ENCODE measurements around the gene RSPO3.

RSPO3 gene

DNA sequence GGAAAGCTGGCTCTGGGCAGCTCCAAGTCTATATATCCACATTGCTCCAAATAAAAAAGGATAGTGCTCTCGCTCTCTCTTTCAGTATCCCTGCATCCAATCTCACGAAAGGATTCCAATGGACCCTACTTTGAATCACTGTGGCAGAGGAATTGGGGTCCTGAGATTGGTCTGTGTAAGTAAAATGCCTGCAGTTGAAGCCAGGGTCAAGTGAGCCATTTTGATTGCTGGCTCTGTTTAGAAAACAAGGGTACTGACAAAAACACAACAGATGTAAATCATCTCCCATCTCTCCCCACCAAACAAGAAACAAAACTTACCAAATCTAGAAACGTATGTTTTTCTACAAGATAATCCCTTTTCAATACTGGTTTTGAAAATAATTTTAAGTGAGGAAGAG lies 45.6 kb downstream of the RSPO3 start:
- no peak for DNase-seq (ENCODE audit: low spot score)

DNA sequence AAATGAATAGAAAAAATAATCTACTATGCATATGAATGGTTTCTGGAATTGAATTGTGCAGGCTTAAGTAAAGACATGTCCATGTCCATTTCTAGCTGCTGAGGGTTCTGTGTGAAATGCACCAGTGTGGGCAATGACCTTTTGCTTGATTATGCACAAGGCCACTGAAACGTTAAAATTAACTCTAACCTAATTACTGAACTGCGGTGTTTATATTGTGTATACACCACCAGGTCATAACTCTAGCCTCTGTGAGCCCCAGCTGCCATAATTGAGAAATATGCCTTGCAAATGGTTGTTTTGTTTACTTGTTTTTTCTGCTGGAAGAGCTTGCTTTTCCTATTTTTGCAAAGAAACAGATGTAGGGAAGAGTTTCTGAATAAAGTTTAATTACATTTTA lies 46.1 kb downstream of the RSPO3 start:
- DNase-seq (ENCODE audit: low spot score): no peak

DNA sequence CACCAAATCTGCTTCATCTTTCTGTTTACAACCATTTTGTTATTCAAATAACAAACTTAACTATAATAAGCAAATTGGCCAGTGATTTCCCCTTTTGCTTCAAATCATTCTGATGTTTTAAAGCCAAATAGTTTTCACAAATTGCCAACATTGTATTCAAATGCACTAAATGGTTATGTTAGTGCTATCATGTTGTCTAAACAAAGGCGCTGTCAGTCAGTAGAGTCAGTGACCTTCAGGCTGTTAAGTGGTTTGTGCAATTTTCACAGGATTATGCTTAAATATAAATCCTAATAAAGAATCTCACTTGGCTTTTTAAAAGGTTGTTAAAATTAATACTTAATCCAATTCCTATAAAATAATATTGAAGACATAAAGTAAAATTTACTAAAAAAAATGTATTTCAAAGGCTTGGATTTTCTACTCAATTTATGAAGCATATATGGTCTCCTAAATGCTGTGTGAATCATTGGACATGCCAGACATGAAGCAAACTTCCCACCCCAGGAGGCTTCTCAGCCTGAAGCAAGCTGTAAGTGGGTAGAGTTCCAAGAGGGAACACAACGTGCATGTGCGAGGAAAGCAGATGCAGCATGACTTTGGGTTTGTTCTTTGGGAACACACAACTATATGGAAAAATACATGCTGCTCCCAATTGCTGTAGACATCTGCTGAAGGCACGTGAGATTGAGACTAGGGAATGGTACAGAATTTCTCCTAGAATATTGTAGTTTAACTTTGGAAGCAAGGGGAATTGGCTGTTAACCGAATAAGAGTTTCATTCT lies 54.9 kb downstream of the RSPO3 start:
- no peak for DNase-seq (ENCODE audit: low spot score)

GRCh38 chr6:127176146-127176545 lies 57.7 kb downstream of the RSPO3 start:
- DNase-seq (ENCODE audit: low spot score): peak; percentile 23

DNA sequence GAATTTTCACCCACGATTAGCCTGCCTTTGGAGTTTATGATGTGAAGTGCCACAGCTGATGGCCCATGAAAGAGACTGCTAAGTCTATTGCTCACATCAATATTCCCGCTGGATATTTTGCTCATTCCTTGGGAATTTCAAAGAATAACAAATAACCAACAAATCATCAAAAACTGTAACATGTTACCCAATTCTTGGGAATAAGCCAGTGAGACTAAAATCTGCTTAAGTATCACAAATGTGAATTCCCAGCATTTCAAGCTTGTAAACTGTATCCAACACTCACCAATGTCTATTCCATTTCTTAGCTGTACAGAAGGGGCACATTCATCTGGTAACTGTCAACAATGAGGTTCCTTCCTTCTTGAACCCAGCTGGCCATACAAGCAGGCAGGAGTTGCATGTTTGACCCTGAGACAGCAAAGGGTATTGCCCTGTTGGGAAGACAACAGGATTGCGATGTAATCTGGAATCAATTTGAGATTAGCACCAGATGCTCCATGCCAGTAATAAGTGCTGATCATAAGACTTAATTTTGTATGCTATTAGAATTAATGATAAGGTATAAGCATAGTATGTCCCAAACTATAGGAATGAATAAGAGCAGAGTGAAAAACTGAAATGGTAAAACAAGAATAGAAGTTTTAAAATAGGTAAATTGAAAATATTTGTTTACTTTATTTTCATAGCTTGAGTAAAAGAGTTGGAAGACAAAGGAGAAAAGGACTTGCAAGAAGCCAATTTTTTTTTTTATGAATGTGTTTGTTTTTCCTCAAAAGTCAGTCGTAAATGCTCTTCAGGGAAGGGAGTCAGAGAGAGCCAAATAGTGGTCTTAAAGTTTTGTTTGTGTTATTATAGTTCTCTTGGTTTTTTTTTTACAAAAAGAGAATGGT lies 58.8 kb downstream of the RSPO3 start:
- no peak for DNase-seq (ENCODE audit: low spot score)

DNA sequence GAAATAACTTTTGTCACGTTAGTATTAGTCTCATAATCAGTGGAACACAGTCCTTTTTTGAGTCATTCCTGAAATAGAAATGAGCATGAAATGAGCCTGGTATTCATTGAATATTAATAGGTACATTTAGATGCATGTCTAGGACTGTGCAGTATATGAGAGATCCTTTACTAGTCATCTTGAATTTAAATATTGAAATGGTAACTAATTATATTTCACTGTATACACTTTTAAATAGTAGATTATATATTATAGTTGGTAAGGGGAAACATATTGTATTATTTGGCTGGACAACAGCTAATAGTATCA lies 59.4 kb downstream of the RSPO3 start:
- DNase-seq (ENCODE audit: low spot score): no peak

GRCh38 chr6:127178746-127179145 lies 60.3 kb downstream of the RSPO3 start:
- no peak for DNase-seq (ENCODE audit: low spot score)

DNA sequence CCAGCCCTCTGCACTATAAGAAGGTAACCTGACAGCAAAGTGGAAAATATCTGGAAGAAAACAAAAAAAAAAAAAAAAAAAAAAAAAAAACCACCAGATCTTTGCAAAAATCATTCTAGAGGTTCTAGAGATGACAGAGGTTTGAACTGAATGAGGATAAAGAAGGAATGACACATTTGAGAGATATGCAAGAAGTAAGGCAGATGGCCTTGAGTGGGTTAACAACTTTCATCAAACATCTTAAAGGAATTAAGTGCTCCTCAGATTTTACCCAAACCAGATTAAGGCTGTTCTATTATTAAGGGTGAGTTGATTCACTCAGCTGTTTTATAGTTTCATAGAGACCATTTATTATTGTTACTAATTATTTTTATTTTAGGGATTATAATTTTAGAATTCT lies 62.0 kb downstream of the RSPO3 start:
- DNase-seq (ENCODE audit: low spot score): no peak

DNA sequence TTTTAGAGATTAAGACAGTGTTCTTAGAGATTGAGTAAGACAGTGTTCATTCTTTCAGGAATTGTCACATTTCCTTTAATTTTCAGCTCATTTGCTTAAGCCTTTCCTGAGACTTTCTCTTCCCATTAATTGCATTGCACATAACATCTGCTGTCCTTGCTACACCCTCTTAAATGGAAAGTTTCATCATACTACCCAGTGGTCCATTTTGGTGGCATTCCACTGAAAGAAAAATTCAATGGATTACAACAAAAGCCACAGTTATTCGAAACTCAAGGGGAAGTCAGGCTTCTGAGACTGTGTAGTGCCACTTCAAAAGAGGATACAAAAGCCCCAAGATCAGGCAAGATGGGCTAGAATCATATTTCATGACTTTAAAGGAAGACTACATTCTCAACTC lies 64.0 kb downstream of the RSPO3 start:
- DNase-seq (ENCODE audit: low spot score): no peak

DNA sequence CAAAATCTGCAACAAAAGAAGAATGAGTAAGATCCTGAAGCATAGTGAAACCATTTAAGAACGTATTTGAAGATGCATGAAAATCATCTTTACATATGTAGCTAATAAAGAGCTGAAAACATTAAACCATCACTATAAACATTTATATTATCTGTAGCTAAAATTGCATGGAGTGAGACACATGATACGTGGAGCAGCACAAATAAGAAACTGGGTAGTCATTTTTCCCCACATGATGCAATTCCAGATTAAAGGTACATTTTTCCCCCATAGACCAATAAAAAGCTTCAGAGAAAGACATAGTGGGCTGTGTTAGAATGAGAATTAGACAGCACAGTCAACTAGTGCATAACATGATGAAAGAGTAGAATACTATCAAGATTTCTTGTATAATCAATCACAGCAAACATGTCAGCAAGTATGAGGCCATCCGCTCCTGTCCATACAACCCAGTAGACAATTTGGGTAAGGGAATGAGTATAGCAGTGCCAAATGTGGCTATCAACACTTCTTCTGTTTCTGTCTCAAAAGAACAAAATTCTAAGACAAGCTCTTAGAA lies 67.0 kb downstream of the RSPO3 start:
- DNase-seq (ENCODE audit: low spot score): no peak

DNA sequence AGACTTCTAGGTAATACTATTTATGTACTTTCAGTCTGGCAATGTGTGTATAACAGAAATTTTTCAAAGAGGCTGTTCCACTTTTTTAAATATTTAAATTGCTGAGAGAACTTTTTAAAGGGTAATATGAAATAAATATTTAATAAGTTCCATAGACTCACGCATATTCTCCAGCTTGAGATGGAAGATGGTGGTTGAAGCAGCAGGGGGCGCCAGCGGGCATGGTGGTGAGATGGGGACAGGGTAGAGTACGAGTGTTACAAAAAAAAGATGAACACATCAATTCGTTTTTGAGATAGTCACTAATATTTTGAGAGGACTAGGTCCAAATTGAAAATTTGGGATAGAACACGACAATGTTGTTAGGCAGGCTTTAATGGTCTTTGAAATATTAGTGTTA lies 68.4 kb downstream of the RSPO3 start:
- peak; percentile 6 for DNase-seq (ENCODE audit: low spot score)

DNA sequence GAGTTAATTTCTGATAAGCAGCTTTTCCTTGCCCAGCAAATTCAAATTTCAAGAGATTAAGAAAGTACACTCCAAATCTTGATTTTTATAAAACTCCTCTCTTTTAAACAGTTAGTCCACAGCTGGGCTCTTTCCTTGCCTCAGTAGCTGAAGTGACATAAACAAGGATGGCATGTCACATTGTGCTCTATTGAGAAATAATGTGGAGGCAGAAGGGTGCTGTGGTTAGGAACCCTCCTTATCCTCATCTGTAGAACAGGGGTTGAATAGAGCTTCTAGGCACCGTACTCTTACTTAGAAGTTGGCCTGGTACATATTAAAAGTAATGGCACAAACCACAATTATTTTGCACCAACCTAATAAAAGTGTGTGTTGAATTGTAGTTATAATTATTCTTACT lies 70.3 kb downstream of the RSPO3 start:
- DNase-seq (ENCODE audit: low spot score): no peak

GRCh38 chr6:127190552-127190951 lies 72.1 kb downstream of the RSPO3 start:
- peak; percentile 27 for DNase-seq (ENCODE audit: low spot score)

- DNase-seq (ENCODE audit: low spot score): no peak
Measured at GRCh38 chr6:127191716-127192115, 73.2 kb downstream of the RSPO3 start.

- DNase-seq (ENCODE audit: low spot score): no peak
Measured at GRCh38 chr6:127192911-127193541, 74.6 kb downstream of the RSPO3 start.

- no peak for DNase-seq (ENCODE audit: low spot score)
Measured at GRCh38 chr6:127195833-127196232, 77.4 kb downstream of the RSPO3 start.

- DNase-seq (ENCODE audit: low spot score): no peak
Measured at GRCh38 chr6:127198549-127198948, 80.1 kb downstream of the RSPO3 start.

- no peak for DNase-seq (ENCODE audit: low spot score)
Measured at GRCh38 chr6:127199470-127199869, 81.0 kb downstream of the RSPO3 start.

- no peak for DNase-seq (ENCODE audit: low spot score)
Measured at GRCh38 chr6:127200114-127200513, 81.6 kb downstream of the RSPO3 start.

- DNase-seq (ENCODE audit: low spot score): peak; percentile 71
Measured at GRCh38 chr6:127201321-127201720, 82.8 kb downstream of the RSPO3 start.

DNA sequence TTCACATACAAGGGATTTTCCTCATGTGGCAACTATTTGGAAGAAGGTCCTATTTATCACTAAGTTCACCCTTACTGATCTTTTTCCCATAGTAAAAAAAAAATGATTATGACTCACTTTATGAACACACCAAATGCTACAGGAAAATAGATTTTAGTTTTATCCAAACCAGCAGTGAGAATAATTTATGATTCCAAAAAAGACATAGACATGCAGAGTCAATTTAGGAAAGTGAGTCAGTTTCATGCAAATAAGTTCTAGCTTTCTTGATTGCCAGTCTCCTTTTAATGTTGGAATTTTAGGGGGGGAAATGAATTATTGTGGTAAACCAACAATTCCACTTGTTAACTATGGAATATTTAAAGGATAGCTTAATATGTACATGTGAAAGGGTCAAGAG lies 84.2 kb downstream of the RSPO3 start:
- no peak for DNase-seq (ENCODE audit: low spot score)

- no peak for DNase-seq (ENCODE audit: low spot score)
Measured at GRCh38 chr6:127204281-127204680, 85.8 kb downstream of the RSPO3 start.

GRCh38 chr6:127205036-127205435 lies 86.6 kb downstream of the RSPO3 start:
- DNase-seq (ENCODE audit: low spot score): no peak
